IPS-NIHi7 (cell line): ENCODE results near the gene RAF1.
"Not testable (repeated sequence)": the region's sequence is repeated elsewhere in the genome, so short reads cannot be mapped to it uniquely, and the experiment has no call there.

ENCODE experiments used
- DNase-seq: peaks from one replicate; pipeline ENCODE4 v3.0.0; 2012; ENCODE audit warnings: mixed read lengths; ENCODE audit errors: extremely low spot score

The RAF1 gene

DNA sequence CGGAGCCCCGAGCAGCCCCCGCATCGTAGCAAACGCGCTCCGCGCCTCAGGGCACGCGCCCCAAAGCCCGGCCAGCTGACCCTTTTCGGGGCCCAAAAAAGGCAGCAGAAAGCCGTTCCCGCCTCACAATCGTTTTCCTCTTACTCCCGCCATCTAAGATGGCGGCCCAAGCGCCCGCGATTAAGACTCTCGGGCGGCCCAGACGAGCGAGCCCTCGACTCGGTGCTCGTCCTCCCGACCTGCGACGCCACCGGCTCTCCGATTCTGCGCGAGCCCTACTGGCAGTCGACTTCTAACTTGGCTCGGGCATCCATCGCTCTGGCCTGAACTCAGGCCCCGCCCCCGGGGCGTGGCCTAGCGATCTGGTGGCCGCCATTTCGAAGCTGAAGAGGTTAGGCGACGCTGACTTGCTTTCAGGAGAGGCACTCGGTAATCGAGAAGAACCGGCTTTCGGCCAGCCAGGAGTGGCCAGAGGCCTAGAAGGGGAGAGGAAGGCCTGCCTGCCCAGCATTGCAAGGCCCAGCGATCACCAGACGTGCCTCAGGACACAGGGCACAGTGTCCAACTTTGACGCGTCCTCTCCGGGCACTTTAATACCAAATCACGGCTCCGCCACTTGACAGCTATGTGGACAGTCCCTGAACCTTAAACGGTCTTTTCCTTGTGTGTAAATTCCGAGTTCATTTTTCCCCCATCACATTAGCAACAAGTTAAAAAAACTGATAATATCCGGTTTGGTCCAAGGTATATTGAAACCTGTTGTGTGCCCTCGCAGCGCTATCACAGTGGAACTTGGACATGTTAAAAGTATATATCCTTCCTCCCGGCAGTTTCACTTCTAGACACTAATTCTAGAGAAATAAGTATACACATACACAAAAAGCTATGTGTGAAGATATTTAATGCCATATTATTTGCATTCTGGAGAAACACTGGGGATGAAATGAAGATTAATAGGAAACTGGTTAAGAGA lies at the start of gene RAF1:
Gene RAF1, minus strand, starts transcription at position 182 of the 973 bp plus-strand sequence. CDS start 45,396 bp downstream, outside the sequence.
- DNase-seq: peak; percentile 99

DNA sequence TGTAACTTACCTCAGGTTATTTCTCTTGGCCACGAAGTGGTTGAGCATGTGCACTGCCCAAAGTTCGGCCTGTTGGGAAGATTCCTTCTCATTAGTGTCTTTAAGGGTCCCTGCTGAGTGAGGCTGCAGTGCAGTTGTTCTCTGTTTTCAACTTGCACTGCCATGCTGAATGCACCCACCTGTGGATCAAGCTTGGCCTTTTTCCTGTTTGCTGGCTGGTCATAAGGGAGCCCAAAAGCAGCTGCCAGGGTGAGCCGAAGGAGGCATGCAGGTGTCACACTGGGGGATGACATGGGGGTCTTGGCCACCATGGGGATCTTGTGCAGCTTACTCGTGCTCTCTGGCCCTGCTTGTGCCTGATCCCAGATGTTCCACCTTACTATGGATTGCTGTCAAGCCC lies 46.1 kb upstream of the RAF1 start:
- no peak for DNase-seq

DNA sequence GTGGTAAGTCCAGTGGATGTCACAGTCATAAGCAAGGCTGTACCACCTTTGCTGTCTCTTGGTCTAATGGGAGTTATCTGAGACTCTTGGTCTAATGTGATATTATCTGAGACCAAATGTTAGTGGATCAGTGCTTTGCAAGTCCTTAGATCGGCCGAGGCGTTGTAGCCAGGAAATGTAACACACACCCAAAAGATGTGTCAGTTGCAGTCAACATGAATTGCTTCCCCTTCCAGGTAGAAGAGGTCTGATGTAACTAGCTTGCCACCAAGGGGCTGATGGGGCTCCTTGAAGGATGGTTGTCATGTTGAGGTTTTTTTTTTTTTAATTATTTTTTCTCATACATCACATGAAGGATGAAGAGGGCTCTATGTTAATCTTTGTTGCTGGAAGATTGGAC lies 45.4 kb upstream of the RAF1 start:
- DNase-seq: no peak

DNA sequence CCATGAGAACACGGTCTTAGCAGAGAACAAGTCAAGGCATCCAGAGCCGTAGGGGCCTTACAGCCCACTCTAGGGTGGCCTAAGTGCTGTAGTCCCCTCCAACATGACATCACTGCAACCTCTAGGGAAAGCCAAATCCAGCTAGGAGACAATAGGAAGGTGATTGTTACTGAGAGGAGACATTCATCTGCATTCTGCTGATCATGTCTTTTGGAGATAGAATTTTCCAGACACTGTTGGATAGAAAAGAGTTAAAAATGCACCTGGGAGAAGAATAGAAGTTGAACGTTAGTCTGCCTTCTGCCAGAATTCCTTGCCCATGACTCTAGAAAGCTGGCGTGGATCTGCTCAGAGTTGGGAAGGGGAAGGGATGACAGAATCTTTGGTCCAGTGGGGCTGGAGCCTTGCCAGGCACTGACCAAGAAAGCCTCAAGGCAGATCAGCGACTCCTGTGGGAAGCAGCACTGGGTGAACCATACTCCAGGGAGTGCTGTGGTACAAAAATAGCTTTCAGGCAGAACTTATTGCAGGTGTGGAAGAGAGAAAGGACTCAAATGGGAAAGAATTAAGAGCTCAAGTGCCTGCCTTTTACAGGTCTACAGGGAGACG lies 44.8 kb upstream of the RAF1 start:
- no peak for DNase-seq

DNA sequence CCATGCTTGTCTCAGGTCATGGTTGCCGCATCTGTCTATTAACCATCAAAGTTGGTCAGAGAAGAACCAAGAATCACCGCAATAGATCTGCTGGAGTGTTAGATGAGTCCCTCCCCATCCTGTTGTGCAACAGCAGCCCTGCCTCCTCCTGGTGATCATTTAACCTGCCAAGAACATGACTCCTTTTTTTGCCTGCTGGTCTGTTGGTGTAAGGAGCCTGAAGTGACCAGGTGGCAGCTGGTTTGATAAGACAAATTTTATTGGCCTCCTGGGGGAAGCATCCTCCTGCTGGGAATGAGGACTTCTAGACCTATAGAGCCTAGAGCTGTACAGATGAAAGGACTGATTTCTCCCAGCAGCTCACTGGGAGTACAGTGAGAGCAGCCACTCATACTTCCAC lies 43.5 kb upstream of the RAF1 start:
- no peak for DNase-seq

DNA sequence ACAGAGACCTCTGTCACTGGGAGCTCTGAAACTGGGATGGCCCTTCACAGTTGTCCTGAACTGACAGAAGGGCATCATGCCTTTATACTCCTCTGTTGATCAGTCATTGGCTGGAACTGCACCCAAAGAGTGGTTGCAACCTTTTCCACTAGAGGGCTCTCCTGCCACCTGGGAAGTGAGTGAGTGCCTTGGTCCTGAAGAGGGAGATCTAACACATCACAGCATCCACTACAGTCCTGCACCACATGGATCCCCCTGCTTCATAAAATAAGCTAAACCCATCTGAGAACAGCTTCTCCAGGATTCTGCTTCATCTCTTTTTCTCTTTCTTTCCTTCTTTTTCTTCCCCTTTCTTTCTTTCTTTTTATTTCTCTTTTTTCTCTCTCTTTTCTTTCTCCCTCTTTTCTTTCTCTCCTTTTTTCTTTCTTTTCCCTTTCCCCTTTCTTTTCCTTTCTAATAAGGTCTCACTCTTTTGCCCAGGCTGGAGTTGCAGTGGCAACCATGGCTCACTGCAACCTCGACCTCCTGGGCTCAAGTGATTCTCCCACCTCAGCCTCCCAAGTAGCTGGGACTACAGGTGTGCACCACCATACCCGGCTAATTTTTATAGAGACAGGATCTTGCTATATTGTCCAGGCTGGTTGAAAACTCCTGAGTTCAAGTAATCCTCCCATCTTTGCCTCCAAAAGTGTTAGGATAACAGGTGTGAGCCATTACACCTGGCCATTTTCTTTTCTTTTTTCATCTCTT lies 42.8 kb upstream of the RAF1 start:
- DNase-seq: peak; percentile 90

DNA sequence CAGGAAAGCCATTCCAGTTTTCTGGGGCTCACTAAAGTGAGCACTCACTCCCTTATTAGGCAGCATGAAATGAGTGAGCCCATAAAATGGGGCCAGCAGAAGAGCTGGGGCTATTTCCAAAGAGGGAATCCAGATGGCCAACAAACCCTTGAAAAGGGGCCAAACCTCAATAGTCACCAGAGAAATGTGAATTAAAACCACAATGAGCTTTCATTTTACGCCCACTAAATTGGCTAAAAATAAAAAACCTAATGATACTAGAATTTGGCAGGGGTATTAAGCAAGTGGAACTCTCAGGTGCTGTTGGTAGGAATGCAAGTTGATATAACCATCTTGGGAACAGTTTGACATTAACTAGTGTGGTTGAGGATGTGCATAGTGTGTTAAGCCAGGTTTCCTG lies 42.1 kb upstream of the RAF1 start:
- DNase-seq: no peak

DNA sequence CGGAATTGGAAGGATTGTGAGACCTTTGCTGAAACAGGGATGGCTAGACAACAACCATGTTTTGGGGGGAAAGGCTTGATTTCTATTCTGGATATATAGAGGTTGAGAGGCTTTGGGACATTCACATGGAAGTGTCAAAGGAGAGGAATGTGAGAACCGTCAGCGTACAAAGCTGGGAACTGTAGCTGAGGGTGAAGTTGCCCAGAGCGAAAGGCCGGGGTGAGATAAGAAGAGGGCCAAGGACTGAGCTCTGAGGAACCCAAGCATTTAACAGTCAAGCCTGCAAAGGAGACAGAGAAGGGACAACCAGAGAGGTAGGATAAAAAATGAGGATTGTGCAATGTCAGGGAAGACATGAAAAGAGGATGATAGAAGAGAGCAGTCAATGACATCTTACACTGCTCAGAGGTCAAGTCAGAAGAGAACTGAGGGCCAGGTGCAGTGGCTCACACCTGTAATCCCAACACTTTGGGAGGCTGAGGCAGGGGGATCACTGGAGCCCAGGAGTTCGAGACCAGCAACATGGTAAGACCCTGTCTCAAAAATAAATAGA lies 41.5 kb upstream of the RAF1 start:
- DNase-seq: no peak

DNA sequence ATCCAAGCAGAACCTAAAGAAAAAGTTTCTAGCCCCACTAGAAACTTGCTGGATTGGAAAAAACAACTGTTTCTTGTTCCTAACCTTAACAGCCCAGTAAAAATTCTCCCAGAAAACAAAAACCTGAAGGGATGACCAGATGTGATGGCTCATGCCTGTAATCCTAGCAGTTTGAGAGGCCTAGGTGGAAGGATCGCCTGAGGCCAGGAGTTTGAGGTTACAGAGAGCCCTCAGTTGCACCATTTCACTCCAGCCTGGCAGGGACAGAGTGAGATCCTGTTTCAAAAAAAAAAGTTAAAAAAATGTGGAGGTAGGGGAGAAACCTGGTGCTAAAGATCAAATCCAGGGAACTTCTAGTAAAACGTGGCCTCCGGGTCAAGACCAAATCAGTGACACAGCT lies 38.6 kb upstream of the RAF1 start:
- no peak for DNase-seq

DNA sequence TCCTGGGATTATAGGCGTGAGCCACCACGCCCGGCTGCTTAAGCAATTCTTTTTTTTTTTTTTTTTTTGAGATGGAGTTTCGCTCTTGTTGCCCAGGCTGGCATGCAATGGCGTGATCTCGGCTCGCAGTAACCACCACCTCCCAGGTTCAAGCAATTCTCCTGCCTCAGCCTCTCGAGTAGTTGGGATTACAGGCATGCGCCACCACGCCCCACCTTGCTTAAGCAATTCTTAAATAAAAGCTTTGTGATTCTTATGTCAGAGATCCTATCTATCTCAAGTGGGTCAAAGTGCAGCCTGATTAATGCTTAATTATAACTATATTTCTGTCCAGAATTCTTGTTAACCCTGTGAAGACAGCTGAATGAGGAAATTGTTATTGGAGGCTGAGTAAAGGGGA lies 37.7 kb upstream of the RAF1 start:
- not testable (repeated sequence) for DNase-seq

DNA sequence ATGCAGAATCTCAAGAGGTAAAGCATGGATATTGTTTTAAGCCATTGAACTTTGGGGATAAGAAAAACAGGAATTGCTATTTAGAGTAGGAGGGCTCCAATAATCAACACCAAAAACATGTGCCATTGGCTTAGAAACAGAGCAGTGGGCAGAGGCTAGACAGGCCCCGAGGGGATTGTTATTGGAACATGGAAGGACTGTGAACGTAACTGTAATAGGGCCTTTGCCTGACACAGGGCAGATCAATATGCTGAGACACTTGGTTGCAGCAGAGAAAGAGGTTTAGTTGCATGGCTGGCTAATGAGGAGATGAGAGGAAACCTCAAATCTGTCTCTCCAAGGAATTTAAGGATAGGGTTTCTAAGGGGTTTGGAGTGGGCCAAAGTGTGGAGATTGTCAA lies 36.9 kb upstream of the RAF1 start:
- no peak for DNase-seq

DNA sequence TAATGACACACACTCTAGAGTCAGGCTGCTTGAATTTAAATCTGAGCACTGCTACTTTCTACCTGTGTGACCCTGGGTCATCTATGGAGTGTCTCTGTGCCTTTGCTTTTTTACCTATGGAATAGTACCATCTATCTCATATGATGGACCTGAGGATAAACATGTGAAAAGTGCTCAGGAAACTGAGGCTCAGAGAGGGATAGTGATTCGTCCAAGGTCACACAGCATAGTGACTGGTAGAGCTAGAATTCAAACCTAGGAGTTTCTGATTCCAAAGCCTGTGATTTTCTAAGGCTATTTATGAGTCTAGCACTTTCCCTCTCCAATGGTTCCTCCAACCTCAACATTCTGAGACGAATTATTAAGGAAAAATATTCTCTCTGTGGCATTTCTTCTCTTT lies 32.0 kb upstream of the RAF1 start:
- no peak for DNase-seq

DNA sequence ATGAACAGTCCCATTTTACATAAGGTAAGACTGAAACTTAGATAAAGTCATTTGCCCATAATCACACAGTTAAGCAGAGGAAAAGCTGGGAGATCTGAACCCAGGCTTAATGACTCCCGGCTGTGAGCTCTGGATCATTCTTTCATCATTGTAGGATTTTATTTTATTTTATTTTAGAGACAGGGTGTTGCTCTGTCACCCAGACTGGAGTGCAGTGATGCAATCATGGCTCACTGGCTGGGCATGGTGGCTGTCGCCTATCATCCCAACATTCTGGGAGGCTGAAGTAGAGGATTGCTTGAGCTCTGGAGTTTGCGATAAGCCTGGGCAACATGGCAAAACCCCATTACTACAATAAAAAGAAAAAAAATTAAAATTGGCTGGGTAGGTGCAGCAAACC lies 31.2 kb upstream of the RAF1 start:
- no peak for DNase-seq

DNA sequence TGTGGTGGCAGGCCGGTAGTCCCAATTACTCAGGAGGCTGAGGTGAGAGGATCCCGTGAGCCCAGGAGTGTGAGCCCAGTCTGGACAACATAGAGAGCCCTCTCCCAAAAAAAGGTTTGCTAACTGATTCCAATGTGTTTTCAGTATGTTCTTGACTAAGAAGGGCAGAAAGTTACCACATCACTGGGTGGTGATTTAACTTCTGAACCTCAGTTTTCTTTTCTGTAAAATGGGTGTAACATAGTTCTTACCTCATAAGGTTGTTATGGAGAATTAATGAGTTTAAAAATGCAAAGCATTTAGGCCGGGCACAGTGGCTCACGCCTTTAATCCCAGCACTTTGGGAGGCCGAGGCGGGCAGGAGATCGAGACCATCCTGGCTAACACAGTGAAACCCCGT lies 28.5 kb upstream of the RAF1 start:
- DNase-seq: no peak

DNA sequence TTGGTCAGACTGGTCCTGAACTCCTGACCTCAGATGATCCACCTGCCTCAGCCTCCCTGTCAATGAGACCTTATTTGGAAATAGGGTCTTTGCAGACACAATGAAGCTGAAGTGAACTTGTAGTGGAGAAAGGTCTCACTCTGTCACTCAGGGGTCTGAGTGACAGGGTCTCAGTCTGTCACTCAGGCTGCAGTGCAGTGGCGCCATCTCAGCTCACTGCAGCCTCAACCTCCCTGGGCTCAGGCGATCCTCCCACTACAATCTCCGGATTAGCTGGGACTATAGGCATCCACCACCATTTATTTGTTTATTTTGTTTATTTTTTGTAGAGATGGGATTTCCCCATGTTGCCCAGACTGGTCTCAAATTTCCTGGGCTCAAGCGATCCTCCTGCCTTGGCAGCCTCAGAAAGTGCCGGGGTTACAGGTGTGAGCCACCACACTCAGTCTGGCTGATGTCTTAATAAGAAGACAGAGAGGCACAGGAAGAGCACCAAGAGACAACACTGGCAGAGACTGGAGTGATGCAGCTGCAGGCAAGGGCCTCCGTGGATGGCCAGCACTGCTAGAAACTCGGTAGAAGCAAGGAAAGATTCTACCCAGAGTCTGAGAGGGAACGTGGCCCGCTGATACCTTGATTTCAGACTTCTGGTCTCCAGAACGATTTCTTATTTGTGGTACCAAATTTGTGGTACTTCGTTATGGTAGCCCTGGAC lies 26.2 kb upstream of the RAF1 start:
- DNase-seq: no peak

DNA sequence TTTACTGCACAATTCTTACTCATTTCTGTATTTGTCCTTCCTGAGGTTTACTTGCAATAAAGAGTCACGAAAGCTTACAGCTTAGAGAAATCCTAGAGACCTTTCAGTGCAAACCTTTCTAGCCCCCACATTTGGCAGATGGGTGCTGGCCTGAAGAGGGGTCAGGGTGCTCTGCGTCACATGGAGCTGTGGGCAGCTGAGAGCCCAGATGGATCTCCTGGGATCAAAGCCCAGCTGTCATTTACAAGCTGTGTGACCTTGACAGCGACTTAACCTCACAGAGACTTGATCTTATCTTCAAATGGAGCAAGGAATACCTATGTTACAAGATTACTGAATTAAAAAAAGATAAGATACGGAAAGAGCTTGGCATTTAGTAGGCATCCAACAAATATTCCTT lies 24.0 kb upstream of the RAF1 start:
- DNase-seq: no peak

DNA sequence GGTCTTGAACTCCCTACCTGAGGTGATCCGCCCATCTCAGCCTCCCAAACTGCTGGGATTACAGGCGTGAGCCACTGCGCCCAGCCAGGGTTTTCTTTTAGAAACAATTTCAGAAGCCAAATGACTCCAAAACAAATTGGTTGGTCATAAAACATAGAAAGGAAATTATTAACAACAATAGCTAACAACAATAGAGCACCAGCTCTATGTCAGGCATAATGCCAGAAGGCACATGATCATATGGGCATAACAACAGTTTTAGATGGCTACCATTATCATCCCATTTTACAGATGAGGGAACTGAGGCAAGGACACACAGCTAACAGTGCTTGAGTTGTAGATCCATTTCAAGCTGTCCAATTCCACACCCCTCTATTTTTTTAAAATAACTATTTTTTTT lies 22.2 kb upstream of the RAF1 start:
- no peak for DNase-seq

DNA sequence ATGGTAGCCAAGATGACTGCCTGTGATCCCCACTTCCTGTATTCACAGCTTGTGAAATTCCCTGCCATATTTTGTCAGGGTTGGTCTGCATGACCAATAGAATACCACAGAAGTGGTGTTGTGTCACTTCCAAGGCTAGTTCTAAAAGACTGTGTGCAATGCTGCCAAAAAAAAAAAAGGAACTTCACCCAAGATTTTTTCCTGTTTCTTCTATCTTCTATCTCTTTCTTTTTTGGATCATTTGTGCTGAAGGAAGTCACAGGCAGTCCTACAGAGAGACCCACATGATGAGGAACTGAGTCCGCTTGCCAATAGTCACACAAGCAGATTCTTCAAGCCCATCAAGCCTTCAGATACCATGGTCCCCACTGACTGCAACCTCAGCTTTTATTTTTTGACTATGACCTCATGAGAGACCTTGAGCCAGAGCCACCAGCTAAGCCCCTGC lies 18.1 kb upstream of the RAF1 start:
- DNase-seq: no peak

DNA sequence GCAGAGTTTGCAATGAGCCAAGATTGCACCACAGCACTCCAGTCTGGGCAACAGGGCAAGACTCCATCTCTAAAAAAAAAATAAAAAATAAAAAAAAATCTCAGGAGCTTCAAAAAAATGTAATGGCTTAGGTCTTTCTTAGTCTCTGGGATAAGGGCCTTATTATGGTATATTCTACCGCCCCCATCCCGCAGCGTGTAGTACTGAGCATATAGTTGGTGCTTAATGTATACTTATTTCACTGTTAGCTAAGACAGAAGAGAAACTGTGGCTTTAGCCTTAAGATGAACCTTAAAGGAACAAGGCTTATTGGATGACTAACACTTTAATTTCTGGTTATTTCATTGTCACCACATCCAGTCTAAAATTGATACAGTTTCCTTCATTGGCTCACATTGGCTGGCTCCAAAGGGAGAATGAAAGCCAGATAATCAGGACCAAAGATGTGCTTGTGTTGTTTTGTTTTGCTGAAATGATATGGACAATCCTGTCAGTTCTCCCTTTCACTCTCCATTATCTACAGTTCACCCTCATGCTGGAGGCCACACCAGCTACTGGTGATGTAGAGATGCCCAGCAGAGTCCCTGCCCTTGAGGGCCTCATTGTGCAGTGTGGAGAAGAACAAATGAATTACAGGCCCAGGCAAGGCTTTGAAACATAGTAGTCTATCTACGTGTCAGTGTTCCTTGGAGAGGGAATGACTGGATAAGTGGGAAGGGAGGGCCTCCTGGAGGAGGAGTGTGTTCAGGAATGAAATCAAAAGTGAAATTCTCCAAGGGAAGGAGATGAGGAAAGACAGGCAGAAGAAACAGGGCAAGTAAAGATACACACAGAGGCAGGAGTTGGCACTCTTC lies 17.4 kb upstream of the RAF1 start:
- DNase-seq: no peak

DNA sequence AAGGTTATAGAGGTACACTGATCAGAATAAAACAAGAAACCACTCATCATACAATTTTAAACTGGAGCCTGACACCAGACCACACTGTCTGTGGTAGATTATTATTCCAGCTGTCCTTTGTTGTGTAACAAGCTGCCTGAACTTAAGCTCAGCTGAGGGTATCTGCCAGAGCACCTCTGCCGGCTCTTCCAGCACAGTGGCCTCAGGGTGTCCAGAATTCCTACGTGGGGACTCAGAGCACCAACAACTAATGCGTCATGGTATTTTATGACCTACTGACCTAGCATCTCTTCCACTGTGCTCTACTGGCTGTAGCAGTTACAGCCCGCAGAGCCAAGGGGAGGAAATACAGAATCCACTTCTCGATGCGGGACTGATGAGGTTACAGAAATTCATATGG lies 15.6 kb upstream of the RAF1 start:
- DNase-seq: no peak

DNA sequence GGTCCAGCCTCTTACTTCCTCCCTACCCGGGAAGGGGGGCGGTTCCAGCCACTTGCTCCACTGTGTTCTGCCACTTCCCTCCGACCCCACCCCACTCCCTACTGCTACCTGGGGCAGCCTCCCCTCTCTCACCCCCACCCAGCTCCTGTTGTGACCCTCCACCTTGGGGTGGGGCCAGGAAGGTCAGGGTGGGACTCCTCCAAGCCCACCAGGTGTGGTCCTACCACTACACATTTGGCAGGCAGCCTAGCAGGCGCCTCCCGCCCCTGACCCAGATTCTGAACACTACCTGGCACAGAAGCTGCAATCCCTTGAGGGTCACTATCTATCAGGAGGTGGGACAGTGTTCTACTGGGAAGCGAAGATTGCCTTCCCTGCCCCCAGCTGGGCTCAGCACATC lies 13.7 kb upstream of the RAF1 start:
- DNase-seq: no peak
